GM21447 (cell line): ENCODE data around the gene RILPL1.
"Not testable (repeated sequence)": the region's sequence is repeated elsewhere in the genome, so short reads cannot be mapped to it uniquely, and the experiment has no call there.

Source experiments
- ATAC-seq: cut with Tn5 transposase; IDR thresholded peaks from one replicate; pipeline ENCODE4 v1.9.1; 2021; ENCODE audit not compliant: unreplicated experiment

RILPL1 gene

GRCh38 chr12:123497065-123497464, 36.5 kb downstream of the RILPL1 start:
- no peak for ATAC-seq

- no peak for ATAC-seq
Measured at GRCh38 chr12:123494124-123494851, 39.2 kb downstream of the RILPL1 start.

- not testable (repeated sequence) for ATAC-seq
Measured at GRCh38 chr12:123492339-123493039, 41.0 kb downstream of the RILPL1 start.

GRCh38 chr12:123491481-123491880, 42.0 kb downstream of the RILPL1 start:
- ATAC-seq = no peak

GRCh38 chr12:123491056-123491455, 42.5 kb downstream of the RILPL1 start:
- ATAC-seq = no peak

GRCh38 chr12:123490089-123490488, 43.4 kb downstream of the RILPL1 start:
- ATAC-seq = no peak

- ATAC-seq = no peak
Measured at GRCh38 chr12:123489580-123489979, 43.9 kb downstream of the RILPL1 start.

- ATAC-seq = no peak
Measured at GRCh38 chr12:123488539-123489230, 44.8 kb downstream of the RILPL1 start.

GRCh38 chr12:123487428-123487827, 46.1 kb downstream of the RILPL1 start:
- no peak for ATAC-seq

- ATAC-seq = no peak
Measured at GRCh38 chr12:123485756-123486155, 47.8 kb downstream of the RILPL1 start.

- ATAC-seq = no peak
Measured at GRCh38 chr12:123483602-123484248, 49.8 kb downstream of the RILPL1 start.

GRCh38 chr12:123482876-123483275, 50.6 kb downstream of the RILPL1 start:
- no peak for ATAC-seq

GRCh38 chr12:123481251-123481650, 52.3 kb downstream of the RILPL1 start:
- ATAC-seq = not testable (repeated sequence)

GRCh38 chr12:123479442-123480180, 53.9 kb downstream of the RILPL1 start:
- ATAC-seq = no peak

GRCh38 chr12:123478762-123479161, 54.8 kb downstream of the RILPL1 start:
- ATAC-seq = no peak

- no peak for ATAC-seq
Measured at GRCh38 chr12:123478069-123478468, 55.5 kb downstream of the RILPL1 start.

- no peak for ATAC-seq
Measured at GRCh38 chr12:123475246-123475703, 58.2 kb downstream of the RILPL1 start.

GRCh38 chr12:123474485-123475245, 58.9 kb downstream of the RILPL1 start:
- no peak for ATAC-seq

GRCh38 chr12:123472438-123472849, 61.1 kb downstream of the RILPL1 start:
- no peak for ATAC-seq
